Bone marrow (tissue), 2 donors: ENCODE measurements around the gene MSI2.

Experiments used
- DNase-seq, 2 donors: peaks; one replicate each; lab custom pipeline; 2025; lab: John Stamatoyannopoulos, UW

The MSI2 gene

GRCh38 chr17:57440522-57441269 lies 184.4 kb downstream of the MSI2 start:
- DNase-seq = peak in 1 of 2 donors; percentile 14

GRCh38 chr17:57441270-57441600 lies 184.9 kb downstream of the MSI2 start:
- no peak for DNase-seq

- DNase-seq = no peak
These were observed 186.1 kb downstream of the MSI2 start for GRCh38 chr17:57442401-57442823.

- peak; percentile 16 to 92 for DNase-seq
These were observed 186.7 kb downstream of the MSI2 start for GRCh38 chr17:57442914-57443571.

DNA sequence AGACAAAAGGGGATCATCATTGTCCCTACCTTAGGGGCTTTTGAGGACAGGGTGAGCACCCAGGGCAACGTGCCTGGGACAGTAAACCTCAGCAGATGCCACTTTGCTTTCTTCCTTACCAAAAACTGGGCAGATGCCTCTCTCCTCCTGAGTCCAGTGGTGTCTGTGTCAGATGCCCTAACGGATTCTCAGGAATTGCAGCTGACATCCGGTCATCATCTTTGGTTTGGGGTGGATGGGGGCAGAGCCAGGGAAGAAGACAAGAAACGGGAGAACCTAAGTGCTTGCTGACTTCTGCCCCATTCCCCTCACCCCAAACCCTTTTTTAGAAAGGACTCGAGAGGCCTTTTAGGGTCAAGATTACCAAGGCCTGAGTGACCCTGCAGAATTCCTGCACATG lies 187.5 kb downstream of the MSI2 start:
- no peak for DNase-seq

GRCh38 chr17:57444682-57445450 lies 188.5 kb downstream of the MSI2 start:
- DNase-seq = peak in 1 of 2 donors; percentile 9

DNA sequence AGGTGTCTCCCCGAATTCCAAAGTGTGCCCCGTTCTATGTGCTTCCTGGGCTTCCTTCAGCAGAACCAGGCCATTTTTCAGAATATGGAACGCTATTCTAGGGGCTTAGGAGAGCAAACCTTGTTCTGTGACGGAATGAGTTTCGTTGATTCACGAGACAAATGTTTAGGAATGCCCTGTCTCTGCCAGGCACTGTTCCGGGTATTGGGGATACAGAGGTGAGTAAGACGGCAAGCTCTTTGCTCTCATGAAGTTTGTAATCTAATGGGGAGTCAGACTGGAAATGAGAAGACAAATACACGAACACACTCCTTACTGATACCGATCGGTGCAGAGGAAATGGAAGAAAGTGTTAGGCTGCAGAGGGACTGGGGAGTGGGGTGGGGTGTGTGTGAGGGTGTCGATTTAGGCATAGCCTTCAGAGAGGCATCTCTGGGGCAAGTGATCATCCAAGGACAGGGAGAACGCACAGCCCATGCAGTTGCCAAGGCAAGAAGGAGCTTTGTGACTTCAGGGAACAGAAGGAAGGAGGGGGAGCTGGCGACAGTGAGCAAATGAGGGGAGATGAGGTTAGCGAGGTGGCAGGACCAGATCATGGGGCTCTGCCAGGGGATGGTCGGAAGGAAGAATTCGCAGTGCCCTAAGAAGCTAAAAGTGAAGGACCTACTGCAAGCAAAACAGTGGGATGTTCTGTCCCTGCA lies 189.6 kb downstream of the MSI2 start:
- DNase-seq = no peak

DNA sequence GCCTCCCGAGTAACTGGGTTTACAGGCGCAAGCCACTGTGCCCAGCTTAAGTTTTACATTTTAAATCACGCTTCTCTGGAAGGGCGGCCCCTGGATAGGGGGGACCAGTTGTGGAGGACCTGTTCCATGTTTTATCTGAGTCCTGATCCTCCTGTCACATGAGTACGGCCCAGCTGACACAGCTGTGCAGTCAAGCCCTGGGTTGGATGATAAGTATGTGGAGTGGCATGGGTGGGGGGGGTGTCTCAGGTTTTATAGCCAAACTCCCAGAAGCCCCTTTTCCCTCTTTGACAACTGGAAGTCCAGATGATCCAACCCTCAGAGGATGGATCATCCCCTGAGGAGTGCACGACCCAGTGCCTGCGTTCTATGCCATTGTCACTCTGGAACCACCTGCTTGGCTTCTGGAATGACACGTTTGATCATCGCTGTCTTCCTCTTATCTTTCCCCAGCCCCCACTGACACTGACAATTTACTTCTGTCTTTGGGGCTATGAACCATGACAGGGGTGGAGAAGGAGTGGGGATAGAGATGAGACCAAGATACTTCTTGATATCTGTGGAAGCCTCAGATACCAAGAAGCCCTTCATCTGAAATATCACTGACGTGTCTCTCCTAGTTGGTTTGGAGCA lies 191.2 kb downstream of the MSI2 start:
- DNase-seq = no peak

DNA sequence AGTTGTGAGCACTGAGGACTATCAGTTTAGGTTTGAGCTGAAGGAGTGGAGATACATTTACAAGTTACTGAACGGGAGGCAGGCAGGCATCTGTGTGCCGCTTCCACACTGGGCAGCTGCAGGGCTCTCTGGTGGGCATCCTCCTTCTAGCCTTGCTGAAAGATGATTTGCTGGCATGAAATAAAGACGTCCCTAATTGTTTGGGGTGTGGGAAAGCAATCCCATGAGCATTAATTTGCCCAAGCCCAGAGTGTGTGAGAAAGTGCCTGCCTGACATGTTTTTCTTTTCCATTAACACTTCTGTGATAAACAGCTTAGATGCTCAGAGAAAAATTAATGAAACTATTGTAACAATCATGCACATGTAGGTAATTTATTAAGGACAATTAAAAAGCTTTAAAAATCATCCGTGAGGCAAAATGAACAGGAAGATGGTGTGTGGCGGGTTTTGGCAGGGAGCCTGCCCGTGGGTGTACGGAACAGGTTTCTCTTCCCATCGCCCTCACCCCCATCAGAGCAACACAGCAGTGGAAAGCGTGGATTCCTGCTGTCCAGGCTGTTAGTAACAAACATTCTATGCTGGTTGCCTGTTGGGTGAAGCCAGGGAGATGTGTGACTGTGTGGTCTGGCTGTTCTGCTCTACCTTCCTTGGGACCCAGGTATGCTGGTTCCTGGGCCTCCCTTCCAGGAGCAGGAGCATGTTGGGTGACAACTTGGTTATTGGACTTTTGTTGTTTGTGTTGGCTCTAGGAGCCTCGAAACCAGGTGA lies 191.9 kb downstream of the MSI2 start:
- no peak for DNase-seq

- DNase-seq = no peak
These were observed 192.5 kb downstream of the MSI2 start for GRCh38 chr17:57448759-57449283.

DNA sequence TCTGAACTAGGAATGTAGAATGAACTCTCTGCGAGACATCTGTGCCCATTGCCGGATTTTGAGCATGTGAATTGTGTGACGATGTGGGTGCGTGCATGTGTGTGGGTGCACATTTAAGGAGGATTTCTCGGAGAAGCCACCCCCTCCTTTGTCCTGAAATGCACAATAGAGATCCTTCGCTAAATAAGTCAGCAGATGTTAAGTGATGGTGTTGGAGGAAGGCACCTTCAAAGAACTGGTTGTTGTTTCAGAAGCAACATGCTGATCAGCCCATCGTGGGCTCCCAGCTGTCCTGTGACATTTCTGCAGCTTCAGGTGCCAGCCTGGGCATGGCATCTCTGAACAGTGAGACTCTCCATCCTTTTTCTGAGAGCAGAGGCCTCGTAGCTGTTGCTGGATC lies 194.9 kb downstream of the MSI2 start:
- no peak for DNase-seq

DNA sequence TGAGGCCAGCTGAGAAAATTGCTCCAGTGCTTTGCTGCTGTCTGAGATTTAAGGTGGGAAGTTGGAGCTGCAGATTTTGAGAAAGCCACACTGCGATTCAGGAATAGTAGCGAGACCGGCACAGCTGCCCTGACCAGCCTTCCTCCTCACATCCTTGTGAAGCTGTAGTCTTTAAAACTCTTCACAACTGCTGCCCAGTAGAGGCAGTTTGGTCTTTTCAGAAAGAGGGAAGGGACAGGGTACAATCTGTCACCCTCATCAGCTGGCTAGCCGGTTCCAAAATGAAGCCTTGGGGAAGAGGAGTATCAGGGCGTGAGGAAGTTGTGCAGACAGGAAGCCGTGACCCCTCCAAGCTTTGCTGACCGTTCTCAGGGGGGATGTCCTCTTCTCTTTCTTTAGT lies 195.3 kb downstream of the MSI2 start:
- DNase-seq = no peak

- DNase-seq = no peak
These were observed 197.6 kb downstream of the MSI2 start for GRCh38 chr17:57453841-57454425.

DNA sequence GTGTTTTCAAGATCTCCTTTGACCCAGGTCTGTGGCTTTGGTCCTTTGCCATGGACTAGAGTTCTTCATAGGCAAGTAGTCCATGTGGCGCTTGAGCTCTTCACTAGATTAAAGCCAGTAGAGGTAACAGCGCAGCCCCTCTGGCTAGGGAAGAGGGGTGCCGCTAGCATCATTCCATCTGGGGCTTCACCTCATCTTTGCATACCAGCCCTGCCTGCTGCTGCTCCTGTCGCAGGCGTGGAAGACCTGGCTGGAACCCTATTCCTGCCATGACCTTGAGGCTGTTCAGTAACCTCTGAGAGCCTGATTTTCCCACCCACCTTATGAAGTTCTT lies 198.4 kb downstream of the MSI2 start:
- no peak for DNase-seq

DNA sequence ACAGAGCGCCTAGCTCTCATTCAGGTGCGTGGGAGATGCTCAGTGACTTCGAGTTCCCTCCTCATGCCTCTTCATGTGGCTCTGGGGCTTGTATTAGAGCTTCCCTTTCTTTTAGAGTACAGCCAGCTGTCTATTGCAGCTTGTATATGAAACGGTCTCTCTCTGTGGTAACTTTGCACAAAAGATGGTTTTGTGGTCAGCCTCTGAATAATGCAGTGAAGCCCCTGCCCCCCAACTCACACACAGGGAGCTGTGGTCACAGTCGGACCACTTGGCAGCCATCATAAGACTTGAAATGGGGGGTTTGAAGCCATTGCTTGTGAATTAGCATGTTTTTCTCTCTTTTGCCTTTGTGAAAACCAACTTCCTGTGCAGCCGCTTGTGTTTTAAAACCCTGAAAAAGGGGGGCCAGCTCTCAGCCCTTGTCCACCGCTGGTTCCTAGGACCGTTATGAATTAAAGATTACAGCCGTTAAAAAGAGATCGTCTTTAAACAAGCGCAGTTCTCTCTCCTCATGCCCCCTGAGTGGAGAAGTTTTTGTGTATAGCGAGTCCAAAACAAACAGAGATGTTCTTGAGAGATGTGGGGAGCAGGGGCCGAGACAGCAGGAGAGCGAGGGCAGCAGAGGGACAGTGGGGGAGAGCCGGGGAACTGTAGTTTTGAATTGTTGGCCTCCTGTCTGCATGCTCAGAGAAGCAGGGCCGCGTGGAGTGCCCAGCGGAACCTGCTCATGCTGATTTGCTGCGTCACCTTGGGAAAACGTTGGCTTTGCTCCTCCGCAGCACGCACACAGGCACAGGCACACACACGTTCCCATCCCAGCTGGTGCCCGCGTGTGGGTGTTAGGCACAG lies 199.0 kb downstream of the MSI2 start:
- DNase-seq = peak; percentile 40 to 84

DNA sequence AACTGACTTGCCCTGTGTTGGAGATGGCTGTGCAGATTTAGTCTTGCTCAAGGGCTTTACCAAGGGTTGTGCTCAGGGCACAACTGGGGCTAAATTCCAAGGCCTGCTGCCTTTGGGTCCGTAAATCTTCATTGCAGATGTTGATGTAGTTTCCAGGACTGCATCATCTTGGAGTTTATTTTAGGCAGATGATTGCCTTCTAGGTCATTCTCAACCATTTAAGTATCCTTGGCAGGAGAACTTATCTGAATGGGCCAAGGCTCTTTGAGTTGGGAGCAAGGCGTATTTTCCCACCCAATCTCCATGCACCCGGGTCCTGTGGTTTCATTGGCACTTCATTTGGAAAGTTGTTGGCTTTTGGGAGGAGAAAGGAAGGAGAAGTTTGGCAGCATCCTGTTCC lies 200.3 kb downstream of the MSI2 start:
- no peak for DNase-seq

DNA sequence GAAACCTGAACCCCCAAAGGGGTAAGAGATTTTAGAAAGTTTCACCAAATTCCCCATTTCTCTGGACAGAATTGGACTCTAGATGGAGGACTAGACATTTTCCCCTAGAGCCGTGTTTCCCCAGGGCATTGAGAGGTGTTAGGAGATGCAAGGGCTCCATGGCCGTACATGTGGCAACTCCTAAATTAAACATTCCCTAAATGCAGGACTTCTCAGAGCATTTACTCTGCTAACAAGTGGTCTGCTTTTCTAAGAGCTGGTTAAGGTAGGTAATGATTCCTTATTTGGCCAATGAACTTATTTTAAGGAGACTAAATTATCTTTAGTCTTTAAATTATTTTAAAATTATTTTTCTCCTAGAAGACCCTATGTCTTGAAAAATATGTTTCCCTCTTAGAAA lies 200.9 kb downstream of the MSI2 start:
- DNase-seq = no peak

- DNase-seq = no peak
These were observed 202.5 kb downstream of the MSI2 start for GRCh38 chr17:57458718-57459285.

DNA sequence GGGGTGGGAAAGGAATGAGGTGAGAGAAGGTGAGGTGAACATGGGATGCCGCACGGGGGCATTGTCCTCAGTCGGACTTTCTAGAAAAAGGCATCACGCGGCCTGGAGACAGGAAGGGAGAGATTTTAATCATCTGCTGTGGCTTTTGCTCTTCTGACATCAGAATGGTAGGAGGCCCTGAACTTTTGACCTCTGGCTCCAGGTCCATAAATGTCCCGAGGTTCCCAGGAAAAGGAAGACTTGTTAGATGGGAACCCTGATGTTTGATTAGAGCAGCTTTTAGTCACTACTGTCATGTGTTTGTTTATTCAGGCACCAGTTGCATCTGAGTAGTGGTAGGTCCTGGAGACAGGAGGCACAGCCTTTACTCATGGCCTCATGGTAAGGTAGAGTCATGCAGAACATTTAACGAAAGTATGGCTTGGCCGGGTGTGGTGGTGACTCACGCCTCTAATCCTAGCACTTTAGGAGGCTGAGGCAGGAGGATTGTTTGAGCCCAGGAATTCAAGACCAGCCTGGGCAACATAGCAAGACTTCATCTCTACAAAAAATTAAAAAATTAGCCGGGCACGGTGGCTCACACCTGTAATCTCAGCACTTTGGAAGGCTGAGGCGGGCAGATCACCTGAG lies 203.1 kb downstream of the MSI2 start:
- DNase-seq = no peak
